HCEC 1CT (cell line): ENCODE results near the gene STRA6.

ENCODE experiments used
- DNase-seq: peaks from one replicate; pipeline ENCODE4 v3.0.0-alpha.2; 2017

STRA6 gene

GRCh38 chr15:74159773-74160172, 42.8 kb downstream of the STRA6 start:
- no peak for DNase-seq

DNA sequence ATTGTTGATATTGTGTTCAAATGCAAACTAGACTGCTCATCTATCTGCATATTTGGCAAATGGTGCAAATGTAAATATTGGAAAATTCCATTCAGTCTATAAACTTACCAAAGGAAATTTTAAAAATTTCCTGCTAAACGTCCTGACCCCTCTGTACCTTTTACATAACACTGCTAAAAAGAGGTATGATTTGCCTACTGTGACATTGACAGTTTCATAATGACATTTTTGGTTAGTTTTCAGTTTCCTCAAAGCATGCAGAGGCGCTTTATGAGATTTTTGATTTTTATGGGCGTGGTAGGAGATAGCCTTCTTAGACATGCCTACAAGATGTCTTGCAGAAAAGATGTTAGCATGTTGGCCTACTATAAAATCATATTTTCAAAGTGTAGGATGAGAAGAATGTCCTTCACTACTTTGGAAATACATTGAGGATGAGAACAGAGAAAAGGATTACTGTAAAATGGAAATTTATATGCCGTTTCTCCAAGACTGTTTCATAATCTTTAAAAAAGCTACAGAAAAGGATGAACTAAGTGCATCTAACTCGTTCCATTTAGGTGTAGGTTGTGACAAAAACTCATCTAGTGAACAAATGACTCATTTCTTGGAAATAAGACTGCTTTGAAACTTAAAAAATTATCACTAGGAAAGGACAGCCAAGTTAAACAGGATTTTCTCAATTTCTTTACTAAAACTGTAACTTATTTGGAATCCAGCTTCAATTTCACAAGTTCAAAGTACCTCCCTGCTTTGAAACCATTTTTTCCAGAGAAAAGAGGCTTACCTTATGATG, 43.5 kb downstream of the STRA6 start:
- no peak for DNase-seq

- DNase-seq = no peak
These were observed 44.4 kb downstream of the STRA6 start for GRCh38 chr15:74157868-74158827.

GRCh38 chr15:74156678-74157411, 45.7 kb downstream of the STRA6 start:
- DNase-seq = no peak

DNA sequence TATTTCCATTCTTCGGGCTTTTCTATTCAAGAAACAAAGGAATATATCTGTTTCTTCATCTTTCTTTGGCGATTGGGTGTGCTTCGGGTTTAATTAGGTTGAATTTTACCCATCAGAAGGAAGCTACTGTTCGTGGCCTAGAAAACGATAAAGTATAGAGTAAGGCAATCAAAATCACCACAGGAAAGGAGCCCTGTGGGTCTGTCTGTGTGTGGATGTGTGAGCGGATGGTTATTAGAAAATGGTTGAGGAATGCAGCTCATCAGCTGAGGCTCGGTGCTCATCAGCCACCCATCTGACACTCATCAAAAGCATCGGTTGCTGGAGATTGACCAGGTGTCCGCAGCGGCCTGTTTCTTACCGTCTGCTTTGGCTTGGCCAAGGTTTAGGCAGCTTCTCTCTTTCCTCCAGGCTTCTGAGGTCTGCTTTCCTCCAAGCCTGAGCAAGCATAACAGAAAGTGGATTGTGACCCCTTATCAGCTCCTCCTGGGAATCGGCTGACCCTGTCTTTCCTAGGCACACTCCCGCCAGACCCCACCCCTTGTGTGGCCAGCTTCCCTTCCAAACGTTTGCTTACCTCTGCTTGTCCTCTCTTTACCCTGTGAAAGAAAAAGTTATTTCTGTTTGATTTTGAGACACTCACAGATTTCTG, 46.7 kb downstream of the STRA6 start:
- no peak for DNase-seq

GRCh38 chr15:74147051-74147450, 55.5 kb downstream of the STRA6 start:
- DNase-seq = no peak

DNA sequence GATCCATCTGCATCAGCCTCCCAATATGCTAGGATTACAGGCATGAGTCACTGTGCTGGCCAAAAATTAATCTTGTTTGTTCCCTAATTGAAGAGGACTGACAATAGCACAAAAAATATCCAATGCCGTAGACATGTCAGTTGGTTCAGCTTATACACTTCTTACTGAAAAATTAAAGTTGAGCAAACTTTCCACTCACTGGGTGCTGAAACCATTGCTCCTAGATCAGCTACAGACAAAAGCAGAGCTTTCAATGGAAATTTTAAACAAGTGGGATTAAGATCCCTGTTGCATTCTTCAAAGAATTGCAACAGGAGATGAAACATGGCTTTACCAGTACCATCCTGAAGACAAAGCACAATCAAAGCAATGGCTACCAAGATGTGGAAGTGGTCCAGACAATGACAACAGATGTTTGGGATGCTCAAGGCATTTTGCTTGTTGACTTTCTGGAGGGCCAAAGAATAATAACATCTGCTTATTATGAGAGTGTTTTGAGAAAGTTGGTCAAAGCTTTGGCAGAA, 56.2 kb downstream of the STRA6 start:
- no peak for DNase-seq

DNA sequence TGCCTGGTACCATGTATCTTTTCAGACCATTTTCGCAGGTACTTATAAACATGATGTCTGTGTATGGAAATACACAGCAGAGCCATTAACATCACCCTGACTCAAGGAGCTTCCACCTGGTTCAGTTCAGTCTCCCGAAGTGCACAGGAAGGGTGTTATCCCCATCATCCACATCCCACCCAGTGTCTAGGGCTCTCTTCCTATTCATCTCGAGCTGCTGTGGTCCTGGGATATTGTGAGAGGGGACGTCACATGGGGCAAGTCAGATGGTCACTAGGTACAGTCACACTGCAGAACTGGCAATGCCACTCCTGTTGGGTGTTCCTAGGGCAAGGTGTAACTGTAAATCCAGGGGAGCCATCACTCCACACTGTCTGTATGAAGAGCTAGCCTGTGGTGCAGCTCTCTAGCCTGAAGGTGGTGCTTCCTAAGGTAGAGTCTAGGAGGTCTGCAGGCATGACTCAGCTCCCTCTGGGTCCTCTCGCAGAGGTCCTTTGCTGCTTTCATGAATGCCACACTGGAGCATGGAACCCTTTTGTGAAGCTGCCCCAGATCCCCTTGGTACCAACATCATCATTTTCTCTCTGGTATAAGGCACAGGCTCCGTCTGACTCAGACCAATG, 58.3 kb downstream of the STRA6 start:
- DNase-seq = no peak

GRCh38 chr15:74141591-74141990, 61.0 kb downstream of the STRA6 start:
- no peak for DNase-seq

DNA sequence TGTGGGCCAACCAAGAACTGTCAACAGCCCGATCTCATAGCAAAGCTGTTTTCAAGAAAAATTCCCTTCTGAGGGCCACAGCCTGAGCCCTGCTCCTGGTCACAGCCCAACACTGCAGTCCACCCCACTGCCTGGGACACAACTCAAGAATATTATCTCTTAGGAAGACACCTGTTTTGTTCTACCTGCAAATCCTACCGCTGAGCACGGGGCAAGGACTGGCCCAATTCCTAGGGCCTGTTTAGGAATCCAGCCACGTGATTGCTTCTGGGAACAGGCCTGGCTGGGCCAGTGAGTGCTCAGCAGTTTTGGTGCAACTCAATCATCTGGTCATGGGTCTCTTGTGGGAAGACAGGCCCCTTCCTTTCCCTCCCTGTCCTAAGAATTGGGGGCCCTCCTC, 63.9 kb downstream of the STRA6 start:
- DNase-seq = no peak

GRCh38 chr15:74137537-74137894, 65.1 kb downstream of the STRA6 start:
- DNase-seq = no peak

GRCh38 chr15:74136814-74137536, 65.6 kb downstream of the STRA6 start:
- no peak for DNase-seq

DNA sequence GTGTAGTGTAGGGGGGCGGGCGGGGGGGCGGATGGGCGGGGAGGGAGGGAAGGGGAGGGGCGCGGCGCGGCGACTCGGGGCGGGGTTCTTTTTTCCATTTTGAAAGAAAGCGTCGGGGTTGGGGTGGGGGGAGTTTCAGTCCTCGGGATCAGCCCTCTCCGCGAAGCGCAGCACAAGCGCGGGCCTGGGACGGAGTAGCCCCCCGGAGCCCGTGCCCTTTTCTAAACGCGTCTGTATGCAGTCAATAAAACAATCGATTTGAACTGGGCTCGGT, 66.1 kb downstream of the STRA6 start:
- DNase-seq = no peak

DNA sequence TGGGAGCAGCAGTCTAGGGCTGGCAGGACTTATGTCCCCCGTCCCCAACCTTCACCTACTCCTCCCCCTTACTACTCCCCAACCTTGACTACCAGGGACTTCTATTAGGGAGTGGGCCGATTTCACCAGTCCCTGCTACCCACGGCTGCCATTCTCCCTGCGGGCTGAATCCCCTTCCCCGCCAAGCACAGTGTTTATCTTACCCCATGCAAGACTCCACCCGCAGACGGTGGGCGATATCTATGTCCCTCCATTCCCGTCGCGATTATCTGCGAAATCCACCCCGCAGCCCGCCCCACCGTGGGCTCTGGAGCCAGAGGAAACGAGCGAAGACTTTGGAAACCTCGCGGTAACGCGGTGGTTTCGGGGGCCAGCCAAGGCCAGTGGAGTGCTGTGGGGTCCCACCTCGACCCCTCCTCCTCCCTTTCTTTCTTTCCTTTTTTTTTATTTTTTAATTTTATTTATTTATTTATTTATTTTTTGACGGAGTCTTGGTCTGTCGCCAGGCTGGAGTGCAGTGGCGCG, 67.5 kb downstream of the STRA6 start:
- DNase-seq = no peak

DNA sequence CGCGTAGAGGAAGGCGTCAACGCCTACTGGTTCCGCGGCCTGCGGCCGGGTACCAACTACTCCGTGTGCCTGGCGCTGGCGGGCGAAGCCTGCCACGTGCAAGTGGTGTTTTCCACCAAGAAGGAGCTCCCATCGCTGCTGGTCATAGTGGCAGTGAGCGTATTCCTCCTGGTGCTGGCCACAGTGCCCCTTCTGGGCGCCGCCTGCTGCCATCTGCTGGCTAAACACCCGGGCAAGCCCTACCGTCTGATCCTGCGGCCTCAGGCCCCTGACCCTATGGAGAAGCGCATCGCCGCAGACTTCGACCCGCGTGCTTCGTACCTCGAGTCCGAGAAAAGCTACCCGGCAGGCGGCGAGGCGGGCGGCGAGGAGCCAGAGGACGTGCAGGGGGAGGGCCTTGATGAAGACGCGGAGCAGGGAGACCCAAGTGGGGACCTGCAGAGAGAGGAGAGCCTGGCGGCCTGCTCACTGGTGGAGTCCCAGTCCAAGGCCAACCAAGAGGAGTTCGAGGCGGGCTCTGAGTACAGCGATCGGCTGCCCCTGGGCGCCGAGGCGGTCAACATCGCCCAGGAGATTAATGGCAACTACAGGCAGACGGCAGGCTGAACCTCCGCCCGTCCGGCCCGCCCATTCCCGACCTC, 68.1 kb downstream of the STRA6 start:
- no peak for DNase-seq

GRCh38 chr15:74133694-74134386, 68.7 kb downstream of the STRA6 start:
- DNase-seq = no peak

GRCh38 chr15:74132681-74133651, 69.6 kb downstream of the STRA6 start:
- DNase-seq = no peak

- no peak for DNase-seq
These were observed 70.8 kb downstream of the STRA6 start for GRCh38 chr15:74131628-74132413.
